SK-N-SH treated with all-trans-retinoic acid at 6 μM for 48 hours (cell line): Measurements from ENCODE around the gene CDH9.

ENCODE experiments used
- ATAC-seq: fragments of 200-7000 bp; cut with Tn5 transposase; 3 replicates; pipeline ENCODE4 v1.9.1; 2020; ENCODE audit warnings: mild to moderate bottlenecking, moderate library complexity
- ARNTL ChIP-seq: fragments of 450-650 bp; formaldehyde crosslinking; IDR thresholded peaks from 2 replicates; pipeline ENCODE4 v1.5.0; 2020; ENCODE audit warnings: low read depth, mild to moderate bottlenecking, moderate library complexity, borderline replicate concordance
- BACH2 ChIP-seq: fragments of 250-450 bp; sonication (Bioruptor Pico); IDR thresholded peaks from 2 replicates; pipeline ENCODE4 v1.9.0; 2021; ENCODE audit warnings: mild to moderate bottlenecking, borderline replicate concordance
- CSDC2 ChIP-seq: fragments of 250-450 bp; sonication (Bioruptor Pico); IDR thresholded peaks from 2 replicates; pipeline ENCODE4 v1.5.0; 2020; ENCODE audit warnings: mild to moderate bottlenecking, moderate library complexity
- CSRNP3 ChIP-seq: fragments of 250-450 bp; sonication (Bioruptor Pico); IDR thresholded peaks from 2 replicates; pipeline ENCODE4 v1.5.1; 2021; ENCODE audit warnings: mild to moderate bottlenecking, moderate library complexity
- ESRRG ChIP-seq: fragments of 250-450 bp; sonication (Bioruptor Pico); IDR thresholded peaks from 2 replicates; pipeline ENCODE4 v1.6.1; 2021; ENCODE audit warnings: mild to moderate bottlenecking
- ISL1 ChIP-seq: fragments of 250-450 bp; sonication (Bioruptor Pico); IDR thresholded peaks from 2 replicates; pipeline ENCODE4 v2.1.2; 2022; ENCODE audit warnings: mild to moderate bottlenecking, moderate library complexity
- PATZ1 ChIP-seq: fragments of 250-450 bp; sonication (Bioruptor Pico); IDR thresholded peaks from 2 replicates; pipeline ENCODE4 v1.8.0; 2020; ENCODE audit warnings: mild to moderate bottlenecking, moderate library complexity, borderline replicate concordance
- POU6F1 ChIP-seq: fragments of 250-450 bp; sonication (Bioruptor Pico); IDR thresholded peaks from 2 replicates; pipeline ENCODE4 v1.8.0; 2021; ENCODE audit warnings: low read depth, mild to moderate bottlenecking, moderate library complexity, borderline replicate concordance
- PPARA ChIP-seq: fragments of 250-450 bp; sonication (Bioruptor Pico); IDR thresholded peaks from 2 replicates; pipeline ENCODE4 v1.5.0; 2020; ENCODE audit warnings: mild to moderate bottlenecking, borderline replicate concordance
- RARB ChIP-seq: fragments of 250-450 bp; sonication (Bioruptor Pico); IDR thresholded peaks from 2 replicates; pipeline ENCODE4 v1.8.0; 2021; ENCODE audit warnings: mild to moderate bottlenecking, moderate library complexity
- SNAI2 ChIP-seq: fragments of 250-450 bp; sonication (Bioruptor Pico); IDR thresholded peaks from 2 replicates; pipeline ENCODE4 v1.5.0; 2020; ENCODE audit warnings: mild to moderate bottlenecking, moderate library complexity
- TCF4 ChIP-seq: fragments of 250-450 bp; sonication (Bioruptor Pico); IDR thresholded peaks from 2 replicates; pipeline ENCODE4 v1.8.0; 2021; ENCODE audit warnings: mild to moderate bottlenecking, moderate library complexity, borderline replicate concordance
- TSHZ2 ChIP-seq: fragments of 250-450 bp; sonication (Bioruptor Pico); IDR thresholded peaks from 2 replicates; pipeline ENCODE4 v1.5.0; 2020; ENCODE audit warnings: mild to moderate bottlenecking, moderate library complexity
- ZC3H10 ChIP-seq: fragments of 250-450 bp; sonication (Bioruptor Pico); IDR thresholded peaks from 2 replicates; pipeline ENCODE4 v1.5.1; 2021; ENCODE audit warnings: mild to moderate bottlenecking, moderate library complexity
- ZFP3 ChIP-seq: fragments of 250-450 bp; sonication (Bioruptor Pico); IDR thresholded peaks from 2 replicates; pipeline ENCODE4 v1.5.0; 2020; ENCODE audit warnings: mild to moderate bottlenecking, moderate library complexity
- ZFP30 ChIP-seq: fragments of 450-650 bp; formaldehyde crosslinking; IDR thresholded peaks from 2 replicates; pipeline ENCODE4 v1.5.0; 2022; ENCODE audit warnings: mild to moderate bottlenecking, moderate library complexity
- ZNF565 ChIP-seq: fragments of 450-650 bp; formaldehyde crosslinking; conservative IDR thresholded peaks from 2 replicates; pipeline ENCODE4 v1.5.0; 2020; ENCODE audit warnings: low read depth, mild to moderate bottlenecking, moderate library complexity
- ZNF8 ChIP-seq: fragments of 450-650 bp; formaldehyde crosslinking; IDR thresholded peaks from 2 replicates; pipeline ENCODE4 v1.5.0; 2020; ENCODE audit warnings: mild to moderate bottlenecking, moderate library complexity

Gene CDH9

GRCh38 chr5:26843677-26844076 is 194.7 kb downstream of the CDH9 start:
- no peak for ATAC-seq
- no peak for TF ChIP-seq PPARA (CRISPR knock-in tag)
- TF ChIP-seq ZNF8, result no peak
- TF ChIP-seq CSRNP3 (CRISPR knock-in tag), result no peak
- no peak for TF ChIP-seq PATZ1 (CRISPR knock-in tag)
- TF ChIP-seq SNAI2 (CRISPR knock-in tag), result no peak
- TF ChIP-seq ESRRG, result no peak
- TF ChIP-seq RARB, result no peak
- TF ChIP-seq ZNF565 (CRISPR knock-in tag), result no peak
- TF ChIP-seq POU6F1, result no peak
- no peak for TF ChIP-seq ISL1
- no peak for TF ChIP-seq TSHZ2 (CRISPR knock-in tag)
- no peak for TF ChIP-seq BACH2 (CRISPR knock-in tag)
- no peak for TF ChIP-seq TCF4 (CRISPR knock-in tag)
- no peak for TF ChIP-seq ARNTL (CRISPR knock-in tag)
- no peak for TF ChIP-seq ZC3H10 (CRISPR knock-in tag)
- TF ChIP-seq ZFP3 (CRISPR knock-in tag), result no peak
- no peak for TF ChIP-seq ZFP30 (CRISPR knock-in tag)

- no peak for ATAC-seq
- TF ChIP-seq RARB (no peak), ZNF8 (no peak), CSRNP3 (CRISPR knock-in tag) (no peak), CSDC2 (no peak), POU6F1 (no peak), TSHZ2 (CRISPR knock-in tag) (no peak), ARNTL (CRISPR knock-in tag) (no peak), PPARA (CRISPR knock-in tag) (no peak), ESRRG (no peak), ISL1 (no peak), PATZ1 (CRISPR knock-in tag) (no peak), ZFP30 (CRISPR knock-in tag) (no peak), BACH2 (CRISPR knock-in tag) (no peak), ZNF565 (CRISPR knock-in tag) (no peak)
These were observed 204.8 kb downstream of the CDH9 start for GRCh38 chr5:26833596-26833995.
